ENCODE data around the gene ALKBH3.

DNA sequence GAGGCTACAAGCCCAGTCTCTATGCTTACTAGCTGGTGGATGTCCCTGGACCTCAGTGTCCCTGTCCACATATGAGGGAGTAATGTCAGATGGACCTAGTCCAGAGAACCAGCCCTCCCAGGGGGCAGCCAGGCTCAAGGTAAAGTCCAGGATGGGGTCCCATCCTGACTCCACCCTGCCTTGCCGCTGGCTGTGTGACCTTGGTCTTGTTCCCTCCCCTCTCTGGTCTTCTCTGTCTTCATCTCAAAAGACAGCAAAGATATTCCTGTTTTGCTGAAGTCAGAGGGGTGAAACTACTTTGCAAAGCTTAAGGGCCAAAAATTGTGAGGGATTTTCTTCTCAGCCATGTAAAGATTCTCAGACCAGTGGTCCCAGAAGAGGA is 52.6 kb downstream of the ALKBH3 start:
- TF ChIP-seq, protein P1, sequence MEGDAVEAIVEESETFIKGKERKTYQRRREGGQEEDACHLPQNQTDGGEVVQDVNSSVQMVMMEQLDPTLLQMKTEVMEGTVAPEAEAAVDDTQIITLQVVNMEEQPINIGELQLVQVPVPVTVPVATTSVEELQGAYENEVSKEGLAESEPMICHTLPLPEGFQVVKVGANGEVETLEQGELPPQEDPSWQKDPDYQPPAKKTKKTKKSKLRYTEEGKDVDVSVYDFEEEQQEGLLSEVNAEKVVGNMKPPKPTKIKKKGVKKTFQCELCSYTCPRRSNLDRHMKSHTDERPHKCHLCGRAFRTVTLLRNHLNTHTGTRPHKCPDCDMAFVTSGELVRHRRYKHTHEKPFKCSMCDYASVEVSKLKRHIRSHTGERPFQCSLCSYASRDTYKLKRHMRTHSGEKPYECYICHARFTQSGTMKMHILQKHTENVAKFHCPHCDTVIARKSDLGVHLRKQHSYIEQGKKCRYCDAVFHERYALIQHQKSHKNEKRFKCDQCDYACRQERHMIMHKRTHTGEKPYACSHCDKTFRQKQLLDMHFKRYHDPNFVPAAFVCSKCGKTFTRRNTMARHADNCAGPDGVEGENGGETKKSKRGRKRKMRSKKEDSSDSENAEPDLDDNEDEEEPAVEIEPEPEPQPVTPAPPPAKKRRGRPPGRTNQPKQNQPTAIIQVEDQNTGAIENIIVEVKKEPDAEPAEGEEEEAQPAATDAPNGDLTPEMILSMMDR (conservative IDR thresholded peaks at IDR 0.05; ENCODE audit: low read depth in 2 of 2), result no peak
- TF ChIP-seq EZH2 (IDR thresholded peaks at IDR 0.05; ENCODE audit: low read depth, unreplicated experiment) (no peak), ETS1 (IDR thresholded peaks at IDR 0.05) (no peak), JUNB (IDR thresholded peaks at IDR 0.05; ENCODE audit: unreplicated experiment) (no peak), POLR2AphosphoS5 (IDR thresholded peaks at IDR 0.05; ENCODE audit: low read depth) (no peak), EZH2phosphoT487 (IDR thresholded peaks at IDR 0.05; ENCODE audit: unreplicated experiment) (no peak), ZNF331 (CRISPR knock-in tag; IDR thresholded peaks at IDR 0.05; ENCODE audit: low read depth) (no peak)
